ENCODE results near the gene ATP5F1E.

The ATP5F1E gene

DNA sequence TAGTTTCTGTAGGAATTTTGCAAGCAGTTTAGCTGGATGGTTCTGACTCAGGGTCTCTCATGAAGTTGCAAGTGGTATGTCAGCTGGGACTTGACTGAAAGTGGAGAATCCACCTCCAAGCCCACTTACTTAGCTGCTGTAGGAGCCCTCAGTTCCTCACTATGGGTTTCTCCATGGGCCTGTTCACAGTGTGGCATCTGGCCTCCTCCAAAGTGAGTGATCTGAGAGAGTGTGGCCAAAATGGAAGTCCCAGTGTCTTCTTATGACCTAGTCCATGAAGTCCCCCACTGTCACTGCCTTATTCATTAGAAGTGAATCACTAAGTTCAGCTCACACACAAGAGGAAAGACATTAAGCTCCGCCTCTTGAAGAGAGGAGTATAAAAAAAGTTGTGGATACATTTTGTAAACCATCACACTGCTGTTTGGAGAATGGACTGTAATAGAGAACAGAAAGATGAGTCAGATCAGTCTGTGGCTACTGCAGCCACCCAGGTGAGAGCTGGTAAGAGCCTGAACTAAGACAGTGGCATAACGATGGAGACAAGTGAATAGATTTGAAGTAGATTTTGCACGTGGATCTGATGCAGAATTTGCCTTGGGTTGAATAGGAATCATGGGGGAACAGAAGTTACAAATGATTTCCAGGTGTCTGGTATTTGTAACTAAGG, 55.9 kb downstream of the ATP5F1E start:
- no peak for TF ChIP-seq EZH2 (IDR thresholded peaks at IDR 0.05; ENCODE audit: borderline replicate concordance, low read length)
- TF ChIP-seq, protein P1, sequence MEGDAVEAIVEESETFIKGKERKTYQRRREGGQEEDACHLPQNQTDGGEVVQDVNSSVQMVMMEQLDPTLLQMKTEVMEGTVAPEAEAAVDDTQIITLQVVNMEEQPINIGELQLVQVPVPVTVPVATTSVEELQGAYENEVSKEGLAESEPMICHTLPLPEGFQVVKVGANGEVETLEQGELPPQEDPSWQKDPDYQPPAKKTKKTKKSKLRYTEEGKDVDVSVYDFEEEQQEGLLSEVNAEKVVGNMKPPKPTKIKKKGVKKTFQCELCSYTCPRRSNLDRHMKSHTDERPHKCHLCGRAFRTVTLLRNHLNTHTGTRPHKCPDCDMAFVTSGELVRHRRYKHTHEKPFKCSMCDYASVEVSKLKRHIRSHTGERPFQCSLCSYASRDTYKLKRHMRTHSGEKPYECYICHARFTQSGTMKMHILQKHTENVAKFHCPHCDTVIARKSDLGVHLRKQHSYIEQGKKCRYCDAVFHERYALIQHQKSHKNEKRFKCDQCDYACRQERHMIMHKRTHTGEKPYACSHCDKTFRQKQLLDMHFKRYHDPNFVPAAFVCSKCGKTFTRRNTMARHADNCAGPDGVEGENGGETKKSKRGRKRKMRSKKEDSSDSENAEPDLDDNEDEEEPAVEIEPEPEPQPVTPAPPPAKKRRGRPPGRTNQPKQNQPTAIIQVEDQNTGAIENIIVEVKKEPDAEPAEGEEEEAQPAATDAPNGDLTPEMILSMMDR (IDR thresholded peaks at IDR 0.05; ENCODE audit: low read length): no peak
- Histone ChIP-seq H3K4me1 (ENCODE audit: insufficient read depth, low read length, severe bottlenecking) (peaks cover 17% of the 10 kb centered on the region), H3K79me2 (ENCODE audit: insufficient read depth, low read length) (no peaks in the 10 kb centered on the region), H3F3A (ENCODE audit: insufficient read depth, low read length) (no peaks in the 10 kb centered on the region), H2AFZ (ENCODE audit: low read length) (no peak overlapping the region), H3K4me2 (ENCODE audit: low read length) (no peak overlapping the region), H3K9me2 (ENCODE audit: low read depth, low read length) (no peaks in the 10 kb centered on the region), H3K27me3 (ENCODE audit: insufficient read depth, low read length) (no peaks in the 10 kb centered on the region), H3K36me3 (ENCODE audit: insufficient read depth, low read length) (no peaks in the 10 kb centered on the region), H3K9ac (ENCODE audit: low read length) (no peak overlapping the region), H3K4me3 (ENCODE audit: low read depth, low read length, poor library complexity, severe bottlenecking) (no peak overlapping the region), H3K27ac (ENCODE audit: low read depth, low read length, poor library complexity, severe bottlenecking) (no peak overlapping the region), H3K9me3 (ENCODE audit: low read length) (peaks cover 9% of the 10 kb centered on the region), H4K20me1 (ENCODE audit: insufficient read depth, low read length) (no peaks in the 10 kb centered on the region)
